Inferior parietal cortex (tissue), 1 donor: Measurements from ENCODE around the gene KIF13A.
"Not testable (repeated sequence)": the region's sequence is repeated elsewhere in the genome, so short reads cannot be mapped to it uniquely, and the experiment has no call there.

ENCODE experiments used
- DNase-seq: peaks from one replicate; pipeline ENCODE4 v3.0.0-alpha.2; 2016; ENCODE audit errors: extremely low spot score

Gene KIF13A

GRCh38 chr6:17846762-17847161, 140.7 kb downstream of the KIF13A start:
- DNase-seq = no peak

GRCh38 chr6:17845598-17845997, 141.8 kb downstream of the KIF13A start:
- DNase-seq = no peak

- DNase-seq = not testable (repeated sequence)
These were observed 142.5 kb downstream of the KIF13A start for GRCh38 chr6:17844967-17845366.

- no peak for DNase-seq
These were observed 144.3 kb downstream of the KIF13A start for GRCh38 chr6:17842934-17843821.

GRCh38 chr6:17842014-17842776, 145.2 kb downstream of the KIF13A start:
- no peak for DNase-seq

- no peak for DNase-seq
These were observed 147.8 kb downstream of the KIF13A start for GRCh38 chr6:17839513-17840223.

- no peak for DNase-seq
These were observed 151.1 kb downstream of the KIF13A start for GRCh38 chr6:17836293-17836692.

GRCh38 chr6:17835784-17836183, 151.7 kb downstream of the KIF13A start:
- DNase-seq = no peak

GRCh38 chr6:17831135-17831534, 156.3 kb downstream of the KIF13A start:
- peak; percentile 49 for DNase-seq

- no peak for DNase-seq
These were observed 157.5 kb downstream of the KIF13A start for GRCh38 chr6:17829905-17830304.

- no peak for DNase-seq
These were observed 159.3 kb downstream of the KIF13A start for GRCh38 chr6:17828149-17828548.

GRCh38 chr6:17826301-17826700, 161.1 kb downstream of the KIF13A start:
- DNase-seq = no peak

GRCh38 chr6:17820055-17820454, 167.4 kb downstream of the KIF13A start:
- DNase-seq = peak; percentile 50

- DNase-seq = no peak
These were observed 169.7 kb downstream of the KIF13A start for GRCh38 chr6:17817763-17818162.

- no peak for DNase-seq
These were observed 170.4 kb downstream of the KIF13A start for GRCh38 chr6:17816921-17817611.

GRCh38 chr6:17813542-17813941, 173.9 kb downstream of the KIF13A start:
- DNase-seq = no peak

GRCh38 chr6:17812311-17812710, 175.1 kb downstream of the KIF13A start:
- DNase-seq = no peak

- DNase-seq = no peak
These were observed 178.8 kb downstream of the KIF13A start for GRCh38 chr6:17808609-17809008.

GRCh38 chr6:17807431-17807830, 180.0 kb downstream of the KIF13A start:
- not testable (repeated sequence) for DNase-seq

- no peak for DNase-seq
These were observed 184.0 kb downstream of the KIF13A start for GRCh38 chr6:17803409-17803808.

- DNase-seq = no peak
These were observed 188.8 kb downstream of the KIF13A start for GRCh38 chr6:17798477-17799154.
